GM18517 (cell line): ENCODE results near the gene SLC25A26.

Source experiments
- ATAC-seq: cut with Tn5 transposase; IDR thresholded peaks from one replicate; pipeline ENCODE4 v1.9.1; 2021; ENCODE audit warnings: mild to moderate bottlenecking, moderate library complexity; ENCODE audit not compliant: unreplicated experiment

Gene SLC25A26

GRCh38 chr3:66426135-66426534 is 205.3 kb downstream of the SLC25A26 start:
- ATAC-seq = no peak

- ATAC-seq = no peak
Observed at GRCh38 chr3:66427352-66427751, 206.6 kb downstream of the SLC25A26 start.

GRCh38 chr3:66427951-66428474 is 207.2 kb downstream of the SLC25A26 start:
- ATAC-seq = no peak
